Cardiac fibroblast (primary cell): ENCODE results near the gene SLC35G6.

Experiments used
- DNase-seq, 2 donors: peaks; one replicate each; pipeline versions ENCODE4 v3.0.0 to v3.0.0-alpha.2; 2010; ENCODE audit warnings: low read depth in 2 of 2
- H3K4me3 ChIP-seq, 2 donors: replicated peaks in 1 of 2; 1 replicate in 1 of 2; 2 replicates in 1 of 2; pipeline ENCODE4 v1.5.1; 2011; ENCODE audit warnings: low read depth in 2 of 2, low read length in 2 of 2, mild to moderate bottlenecking in 2 of 2, moderate library complexity in 1 of 2
- TF ChIP-seq, protein P1 (sequence below): IDR thresholded peaks from one replicate; pipeline ENCODE4 v1.5.1; 2011; ENCODE audit warnings: low read depth, mild to moderate bottlenecking, low read length, inconsistent platforms

The SLC35G6 gene

DNA sequence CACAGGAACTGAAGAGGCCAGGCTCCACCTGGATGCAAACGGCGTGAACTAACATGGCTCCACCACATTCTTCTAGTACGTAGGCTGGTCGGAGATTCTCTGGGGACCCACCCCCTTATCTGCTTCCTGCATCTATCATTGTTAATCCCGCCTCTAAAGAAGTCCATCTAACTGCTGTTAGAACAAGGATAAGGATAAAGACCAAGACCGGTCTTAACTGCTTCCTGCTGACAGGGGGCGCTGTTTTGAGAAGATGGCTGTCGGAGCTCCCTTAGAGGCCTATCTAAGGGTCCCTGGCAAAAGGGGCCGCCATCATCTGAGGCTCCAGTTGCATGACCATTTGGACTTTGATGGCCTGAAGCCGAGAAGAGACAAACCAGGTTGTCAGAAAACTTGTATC lies 41.8 kb downstream of the SLC35G6 start:
- H3K4me3 ChIP-seq: no peak overlapping the region
- peak; percentile 30 to 36 for DNase-seq
- TF ChIP-seq, protein P1, sequence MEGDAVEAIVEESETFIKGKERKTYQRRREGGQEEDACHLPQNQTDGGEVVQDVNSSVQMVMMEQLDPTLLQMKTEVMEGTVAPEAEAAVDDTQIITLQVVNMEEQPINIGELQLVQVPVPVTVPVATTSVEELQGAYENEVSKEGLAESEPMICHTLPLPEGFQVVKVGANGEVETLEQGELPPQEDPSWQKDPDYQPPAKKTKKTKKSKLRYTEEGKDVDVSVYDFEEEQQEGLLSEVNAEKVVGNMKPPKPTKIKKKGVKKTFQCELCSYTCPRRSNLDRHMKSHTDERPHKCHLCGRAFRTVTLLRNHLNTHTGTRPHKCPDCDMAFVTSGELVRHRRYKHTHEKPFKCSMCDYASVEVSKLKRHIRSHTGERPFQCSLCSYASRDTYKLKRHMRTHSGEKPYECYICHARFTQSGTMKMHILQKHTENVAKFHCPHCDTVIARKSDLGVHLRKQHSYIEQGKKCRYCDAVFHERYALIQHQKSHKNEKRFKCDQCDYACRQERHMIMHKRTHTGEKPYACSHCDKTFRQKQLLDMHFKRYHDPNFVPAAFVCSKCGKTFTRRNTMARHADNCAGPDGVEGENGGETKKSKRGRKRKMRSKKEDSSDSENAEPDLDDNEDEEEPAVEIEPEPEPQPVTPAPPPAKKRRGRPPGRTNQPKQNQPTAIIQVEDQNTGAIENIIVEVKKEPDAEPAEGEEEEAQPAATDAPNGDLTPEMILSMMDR: peak; percentile 54

DNA sequence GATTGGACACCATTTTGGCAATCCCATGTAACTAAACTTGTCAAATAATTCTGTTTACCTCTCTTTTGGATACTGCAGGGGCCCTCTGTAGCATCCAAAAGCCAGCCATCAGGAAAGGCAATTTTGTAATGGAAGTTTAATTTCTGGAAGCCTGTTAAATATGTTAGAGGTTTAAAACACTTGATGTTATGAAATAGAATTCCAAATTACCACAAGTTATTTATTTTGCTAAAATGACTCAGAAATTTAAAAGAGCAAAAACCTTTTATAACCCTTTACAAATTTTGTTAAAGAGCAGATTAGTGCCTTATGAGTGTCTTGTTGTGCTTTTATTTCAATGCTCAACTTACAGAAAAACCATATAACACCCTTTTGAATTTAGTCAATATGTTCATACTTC lies 47.6 kb downstream of the SLC35G6 start:
- H3K4me3 ChIP-seq: no peak overlapping the region
- no peak for DNase-seq
- TF ChIP-seq, protein P1: no peak

DNA sequence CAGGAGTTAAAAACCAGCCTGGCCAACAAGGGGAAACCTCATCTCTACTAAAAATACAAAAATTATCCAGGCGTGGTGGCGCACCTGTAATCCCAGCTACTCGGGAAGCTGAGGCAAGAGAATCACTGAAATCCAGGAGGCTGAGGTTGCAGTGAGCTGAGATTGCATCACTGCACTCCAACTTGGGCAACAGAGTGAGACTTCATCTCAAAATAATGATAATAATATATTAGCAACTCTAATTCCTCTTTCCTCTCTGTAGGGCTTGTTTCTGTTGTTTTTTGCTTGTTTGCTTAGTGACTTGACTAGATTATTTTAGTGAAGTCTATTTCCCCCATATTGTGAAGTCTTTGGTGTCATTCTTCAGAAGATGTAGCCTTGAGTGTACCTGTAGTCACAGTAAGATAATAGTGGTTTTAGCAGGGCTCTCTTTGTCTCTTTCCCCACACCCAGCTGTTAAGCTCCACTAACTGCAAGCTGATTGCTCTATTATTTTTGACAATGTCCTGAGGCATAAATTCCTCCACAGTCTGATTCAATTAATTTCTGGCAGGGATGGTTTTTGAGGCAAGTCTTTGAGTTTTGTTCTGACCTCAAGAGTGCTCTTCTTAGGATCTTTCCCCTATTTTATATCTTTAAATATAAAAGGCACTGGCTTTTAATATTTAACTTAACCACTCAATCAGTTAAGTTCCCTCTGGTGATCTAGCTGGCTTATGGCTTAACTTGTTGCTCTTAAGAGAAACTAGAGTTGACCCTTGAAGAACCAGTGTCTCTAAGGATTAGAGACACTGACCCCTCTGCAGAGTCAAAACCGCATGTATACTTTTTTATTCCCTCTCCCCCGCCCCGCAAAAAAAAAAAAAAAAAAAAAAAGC lies 49.0 kb downstream of the SLC35G6 start:
- TF ChIP-seq, protein P1: no peak
- DNase-seq: no peak
- H3K4me3 ChIP-seq: no peak overlapping the region
